Stimulated activated naive B cell treated with anti-CD40 and anti-IgM and Interleukin-4, amounts not matched to agents 10 μg/mL and 1 μg/mL and 100 μg/mL, for 72 hours (primary cell): ENCODE measurements around the gene PCNT.

Experiments
- ATAC-seq, 2 donors: fragments of 150-1000 bp; cut with Tn5 transposase; replicated peaks; 2 replicates each; pipeline ENCODE4 v1.10.0; 2021; ENCODE audit warnings: moderate library complexity in 1 of 2
- DNase-seq: peaks from one replicate; pipeline ENCODE4 v3.0.0; 2021
- H3K27ac Mint-ChIP-seq: one replicate; pipeline ENCODE4 v1.8.0; 2022; ENCODE audit warnings: mild to moderate bottlenecking, mixed read lengths
- H3K27me3 Mint-ChIP-seq, 2 donors: one replicate each; pipeline ENCODE4 v1.8.0; 2022; ENCODE audit warnings: mixed read lengths in 2 of 2
- H3K36me3 Mint-ChIP-seq, 2 donors: one replicate each; pipeline ENCODE4 v1.8.0; 2022; ENCODE audit warnings: mixed read lengths in 2 of 2, mild to moderate bottlenecking in 1 of 2
- H3K4me1 Mint-ChIP-seq, 2 donors: one replicate each; pipeline ENCODE4 v1.8.0; 2022; ENCODE audit warnings: mixed read lengths in 2 of 2, mild to moderate bottlenecking in 1 of 2
- H3K4me3 Mint-ChIP-seq, 2 donors: one replicate each; pipeline ENCODE4 v1.8.0; 2022; ENCODE audit warnings: mild to moderate bottlenecking in 2 of 2, mixed read lengths in 2 of 2, moderate library complexity in 1 of 2
- H3K9me3 Mint-ChIP-seq, 2 donors: one replicate each; pipeline ENCODE4 v1.8.0; 2022; ENCODE audit warnings: mixed read lengths in 2 of 2, mild to moderate bottlenecking in 1 of 2

PCNT gene

DNA sequence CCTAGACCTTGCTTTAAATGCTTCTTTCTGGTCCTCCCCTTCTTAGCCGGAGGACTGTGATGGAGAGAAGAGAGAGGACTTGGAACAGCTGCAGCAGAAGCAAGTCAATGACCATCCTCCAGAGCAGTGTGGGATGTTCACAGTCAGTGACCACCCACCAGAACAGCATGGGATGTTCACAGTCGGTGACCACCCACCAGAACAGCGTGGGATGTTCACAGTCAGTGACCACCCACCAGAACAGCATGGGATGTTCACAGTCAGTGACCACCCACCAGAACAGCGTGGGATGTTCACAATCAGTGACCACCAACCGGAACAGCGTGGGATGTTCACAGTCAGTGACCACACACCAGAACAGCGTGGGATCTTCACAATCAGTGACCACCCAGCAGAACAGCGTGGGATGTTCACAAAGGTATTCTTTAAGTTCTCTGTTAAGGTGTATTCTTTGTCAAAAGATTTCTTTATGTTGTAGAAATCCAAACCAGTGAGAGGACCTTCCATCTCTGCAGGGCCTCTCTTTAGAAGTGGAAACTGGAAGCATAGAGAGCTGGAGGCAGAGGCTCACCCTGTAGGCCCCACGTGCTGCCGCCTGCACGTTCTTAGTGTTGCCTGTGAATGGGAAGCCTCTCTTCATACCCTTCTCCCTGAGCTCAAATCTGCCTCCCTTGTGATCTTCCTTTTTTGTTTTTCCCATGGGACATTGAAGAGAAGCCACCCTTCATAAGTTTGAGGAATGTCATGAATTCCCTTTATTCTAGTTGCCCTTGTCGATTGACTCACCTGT, 10.6 kb downstream of the PCNT start:
- peaks cover 38 to 44% of the 10 kb centered on the region in 2 donors for H3K36me3 Mint-ChIP-seq
- no peak overlapping the region for H3K4me3 Mint-ChIP-seq
- DNase-seq (no peak), ATAC-seq (no peak)
- H3K27ac Mint-ChIP-seq = peak overlapping the region; percentile 72
- H3K9me3 Mint-ChIP-seq = no peaks in the 10 kb centered on the region
- peaks cover 0 to 2% of the 10 kb centered on the region in 2 donors for H3K4me1 Mint-ChIP-seq
- no peaks in the 10 kb centered on the region for H3K27me3 Mint-ChIP-seq

DNA sequence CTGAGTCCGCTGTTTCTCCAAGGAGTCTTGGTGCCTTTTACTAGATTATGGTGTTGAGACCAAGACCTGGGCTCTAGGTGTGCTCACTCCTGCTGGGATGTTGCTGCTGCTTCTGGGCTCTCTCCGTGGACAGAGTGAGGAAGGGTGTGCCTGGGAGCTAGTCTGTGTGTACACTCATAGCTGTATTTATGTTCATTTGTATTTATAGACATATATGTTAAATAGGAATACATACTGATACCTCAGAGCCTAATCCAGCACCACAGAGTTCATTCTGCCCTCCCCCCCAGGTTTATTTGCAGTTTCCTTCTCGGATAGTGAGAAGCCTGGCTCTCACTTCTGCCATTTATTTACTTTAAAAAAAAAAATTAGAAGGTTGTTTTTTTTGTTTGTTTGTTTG, 12.6 kb downstream of the PCNT start:
- peaks cover 46 to 52% of the 10 kb centered on the region in 2 donors for H3K36me3 Mint-ChIP-seq
- ATAC-seq = no peak

DNA sequence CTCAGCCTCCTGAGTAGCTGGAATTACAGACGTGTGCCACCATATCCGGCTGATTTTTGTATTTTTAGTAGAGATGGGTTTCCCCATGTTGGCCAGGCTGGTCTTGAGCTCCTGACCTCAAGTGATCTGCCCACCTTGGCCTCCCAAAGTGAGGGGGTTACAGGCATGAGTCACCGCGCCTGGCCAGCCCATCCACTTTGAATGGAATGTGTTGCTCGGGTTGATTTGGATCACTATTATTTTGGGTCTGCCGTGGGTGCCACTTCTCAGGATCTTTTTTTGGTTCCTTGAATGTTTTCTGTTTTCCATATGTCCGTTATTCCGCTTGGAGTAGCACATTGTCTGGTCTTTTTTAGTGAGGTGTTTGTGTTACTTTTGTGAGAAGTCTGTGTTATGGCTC, 17.0 kb downstream of the PCNT start:
- Mint-ChIP-seq H3K27ac (no peak overlapping the region), H3K4me1 (peaks cover 0 to 11% of the 10 kb centered on the region in 2 donors), H3K36me3 (peaks cover 57 to 61% of the 10 kb centered on the region in 2 donors), H3K4me3 (no peak overlapping the region), H3K9me3 (no peaks in the 10 kb centered on the region), H3K27me3 (no peaks in the 10 kb centered on the region)
- no peak for DNase-seq
- ATAC-seq = no peak

More for the DNA sequence above, 12.6 kb downstream of the PCNT start:
- H3K27me3 Mint-ChIP-seq = no peaks in the 10 kb centered on the region
- H3K27ac Mint-ChIP-seq = no peak overlapping the region
- H3K9me3 Mint-ChIP-seq = no peaks in the 10 kb centered on the region
- H3K4me1 Mint-ChIP-seq = peaks cover 0 to 2% of the 10 kb centered on the region in 2 donors
- no peak for DNase-seq
- H3K4me3 Mint-ChIP-seq = no peak overlapping the region

DNA sequence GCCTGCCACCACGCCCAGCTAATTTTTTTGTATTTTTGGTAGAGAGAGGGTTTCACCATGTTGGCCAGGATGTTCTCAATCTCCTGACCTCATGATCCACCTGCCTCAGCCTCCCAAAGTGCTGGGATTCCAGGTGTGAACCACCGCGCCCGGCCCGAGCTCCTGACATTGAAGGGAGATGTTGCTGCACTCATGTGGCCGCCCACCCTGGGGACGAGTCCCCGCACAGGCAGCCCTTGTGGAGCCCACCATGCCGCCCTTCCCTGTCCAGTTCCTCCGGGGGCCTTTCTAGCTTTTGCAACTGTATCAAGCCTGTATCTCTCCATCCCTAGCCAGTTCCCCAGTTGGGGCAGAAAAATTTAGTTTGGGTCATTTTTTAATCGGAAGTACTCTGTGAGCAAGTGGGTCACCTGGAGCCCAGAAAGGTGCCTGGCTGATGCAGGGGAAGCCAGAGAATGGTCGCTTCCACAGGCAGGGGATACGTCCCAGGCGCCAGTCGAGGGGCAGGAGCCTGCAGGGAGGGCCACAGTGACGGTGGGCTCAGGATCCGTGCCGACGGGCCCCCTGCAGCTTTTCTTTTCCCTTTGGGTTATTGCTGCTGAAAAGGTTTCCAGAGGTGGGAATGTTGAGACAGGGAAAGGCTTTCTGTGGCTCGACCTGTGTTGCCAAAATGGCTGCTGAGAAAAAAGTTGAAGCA, 20.4 kb downstream of the PCNT start:
- no peaks in the 10 kb centered on the region for H3K27me3 Mint-ChIP-seq
- H3K9me3 Mint-ChIP-seq = no peaks in the 10 kb centered on the region
- H3K27ac Mint-ChIP-seq = no peak overlapping the region
- ATAC-seq (no peak), DNase-seq (no peak)
- H3K4me1 Mint-ChIP-seq = peaks cover 0 to 11% of the 10 kb centered on the region in 2 donors
- peaks cover 47 to 63% of the 10 kb centered on the region in 2 donors for H3K36me3 Mint-ChIP-seq
- H3K4me3 Mint-ChIP-seq = no peak overlapping the region

DNA sequence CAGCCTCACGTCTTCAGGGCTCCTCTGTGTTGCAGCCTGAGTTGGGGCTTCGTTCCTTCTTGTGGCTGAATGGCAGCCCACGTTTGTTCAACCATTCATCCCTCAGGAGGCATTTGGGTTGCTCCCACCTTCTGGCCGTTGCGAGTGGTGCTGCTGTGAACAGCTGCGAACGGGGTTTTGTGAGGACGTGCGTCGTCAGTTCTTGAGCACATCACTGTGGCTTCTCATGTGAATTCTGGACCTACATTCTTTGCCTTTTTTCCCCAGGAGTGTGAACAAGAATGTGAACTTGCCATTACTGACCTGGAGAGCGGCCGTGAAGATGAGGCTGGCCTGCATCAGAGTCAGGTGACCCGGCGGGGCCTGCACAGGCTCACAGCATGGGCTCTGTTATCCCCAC, 21.9 kb downstream of the PCNT start:
- no peak overlapping the region for H3K4me3 Mint-ChIP-seq
- no peaks in the 10 kb centered on the region for H3K27me3 Mint-ChIP-seq
- H3K27ac Mint-ChIP-seq = no peak overlapping the region
- DNase-seq (no peak), ATAC-seq (no peak)
- peaks cover 44 to 63% of the 10 kb centered on the region in 2 donors for H3K36me3 Mint-ChIP-seq
- H3K9me3 Mint-ChIP-seq = no peaks in the 10 kb centered on the region
- peaks cover 0 to 11% of the 10 kb centered on the region in 2 donors for H3K4me1 Mint-ChIP-seq

DNA sequence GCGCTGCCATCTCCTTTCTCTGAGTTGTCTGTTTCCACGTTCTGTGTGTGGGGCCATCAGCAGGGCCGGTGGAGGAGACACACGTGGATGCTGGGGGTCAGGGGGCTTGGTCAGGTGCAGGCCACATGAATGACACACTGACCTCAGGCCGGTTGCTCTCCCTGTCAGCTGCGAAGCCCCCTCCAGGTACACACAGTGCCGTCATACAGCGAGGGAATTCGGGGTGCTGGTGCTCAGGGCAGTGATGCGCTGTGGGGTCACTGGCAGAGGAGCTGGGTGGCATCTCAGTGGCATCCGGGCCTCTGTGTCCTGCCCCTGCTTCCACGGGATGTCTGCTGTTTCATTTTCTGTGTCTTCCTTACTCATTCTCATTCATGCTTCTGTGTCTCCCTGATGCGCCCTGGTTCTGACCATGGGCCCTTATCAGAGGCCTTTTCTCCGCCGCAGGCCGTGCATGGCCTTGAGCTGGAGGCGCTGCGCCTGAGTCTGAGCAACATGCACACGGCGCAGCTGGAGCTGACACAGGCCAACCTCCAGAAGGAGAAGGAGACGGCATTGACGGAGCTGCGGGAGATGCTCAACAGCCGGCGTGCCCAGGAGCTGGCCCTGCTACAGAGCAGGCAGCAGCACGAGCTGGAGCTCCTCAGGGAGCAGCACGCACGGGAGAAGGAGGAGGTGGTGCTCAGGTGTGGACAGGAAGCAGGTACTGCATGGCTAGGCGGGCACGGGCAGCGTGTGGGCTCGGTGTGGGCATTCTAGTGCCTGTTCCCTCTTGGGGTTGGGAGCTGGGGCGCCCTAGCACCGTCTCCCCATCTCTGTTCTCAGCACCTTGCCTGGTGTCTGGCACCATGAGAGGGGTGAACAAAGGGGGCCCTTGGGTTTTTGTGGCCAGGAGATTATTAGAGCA, 22.6 kb downstream of the PCNT start:
- ATAC-seq (no peak), DNase-seq (no peak)
- H3K27me3 Mint-ChIP-seq = no peaks in the 10 kb centered on the region
- no peak overlapping the region for H3K27ac Mint-ChIP-seq
- H3K9me3 Mint-ChIP-seq = no peaks in the 10 kb centered on the region
- H3K4me3 Mint-ChIP-seq = no peak overlapping the region
- H3K36me3 Mint-ChIP-seq = peaks cover 51 to 64% of the 10 kb centered on the region in 2 donors
- peaks cover 0 to 11% of the 10 kb centered on the region in 2 donors for H3K4me1 Mint-ChIP-seq

DNA sequence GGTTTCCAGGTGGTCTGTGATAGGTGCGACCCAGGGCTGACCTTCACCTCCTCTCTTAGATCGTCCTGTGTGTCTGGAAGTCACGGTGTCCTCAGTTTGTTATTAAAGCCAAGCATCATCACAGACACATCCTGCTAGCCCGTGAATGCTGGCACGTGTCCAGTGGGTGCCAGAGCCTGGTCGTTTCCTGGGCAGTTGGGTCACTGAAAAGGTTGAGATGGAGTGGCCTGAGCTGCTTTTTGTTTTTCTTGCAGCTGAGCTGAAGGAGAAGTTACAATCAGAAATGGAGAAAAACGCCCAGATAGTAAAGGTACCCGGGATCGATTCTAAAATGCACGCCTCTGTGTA, 23.2 kb downstream of the PCNT start:
- H3K9me3 Mint-ChIP-seq = no peaks in the 10 kb centered on the region
- H3K27ac Mint-ChIP-seq = no peak overlapping the region
- H3K36me3 Mint-ChIP-seq = peaks cover 51 to 66% of the 10 kb centered on the region in 2 donors

DNA sequence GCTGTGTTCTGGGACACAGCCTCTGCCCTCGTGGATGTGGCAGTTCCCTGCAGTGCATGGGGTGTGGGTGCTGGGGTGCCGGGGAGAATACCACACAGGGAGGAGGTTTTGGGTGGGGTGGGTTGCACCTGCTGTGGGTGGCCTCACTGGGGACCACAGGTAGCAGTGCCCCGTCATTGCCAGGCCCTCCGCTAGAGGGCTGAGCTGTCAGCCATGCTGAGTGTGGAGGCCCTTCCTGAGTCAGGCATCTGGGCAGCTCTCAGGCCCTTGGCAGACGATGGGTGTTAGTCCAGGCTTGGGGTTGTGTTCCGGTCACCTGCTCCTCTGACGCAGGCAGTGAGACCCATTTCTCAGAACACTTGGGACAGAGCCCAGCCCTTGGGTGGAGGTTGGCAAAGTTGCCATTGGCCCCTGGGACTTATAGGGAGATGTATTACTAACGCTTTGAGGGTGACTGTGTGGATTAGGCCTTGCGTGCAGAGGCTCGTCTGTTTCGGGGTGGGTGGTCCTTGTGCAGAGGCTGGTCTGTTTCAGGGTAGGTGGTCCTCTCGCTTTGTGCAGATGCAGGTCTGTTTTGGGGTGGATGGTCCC, 23.9 kb downstream of the PCNT start:
- Mint-ChIP-seq H3K27ac (no peak overlapping the region), H3K9me3 (no peaks in the 10 kb centered on the region), H3K36me3 (peaks cover 47 to 65% of the 10 kb centered on the region in 2 donors), H3K4me1 (peaks cover 0 to 11% of the 10 kb centered on the region in 2 donors), H3K4me3 (no peak overlapping the region), H3K27me3 (no peaks in the 10 kb centered on the region)
- DNase-seq (no peak), ATAC-seq (no peak)

More for the DNA sequence above, 23.2 kb downstream of the PCNT start:
- DNase-seq (no peak), ATAC-seq (no peak)
- Mint-ChIP-seq H3K4me1 (peaks cover 0 to 11% of the 10 kb centered on the region in 2 donors), H3K4me3 (no peak overlapping the region), H3K27me3 (no peaks in the 10 kb centered on the region)

DNA sequence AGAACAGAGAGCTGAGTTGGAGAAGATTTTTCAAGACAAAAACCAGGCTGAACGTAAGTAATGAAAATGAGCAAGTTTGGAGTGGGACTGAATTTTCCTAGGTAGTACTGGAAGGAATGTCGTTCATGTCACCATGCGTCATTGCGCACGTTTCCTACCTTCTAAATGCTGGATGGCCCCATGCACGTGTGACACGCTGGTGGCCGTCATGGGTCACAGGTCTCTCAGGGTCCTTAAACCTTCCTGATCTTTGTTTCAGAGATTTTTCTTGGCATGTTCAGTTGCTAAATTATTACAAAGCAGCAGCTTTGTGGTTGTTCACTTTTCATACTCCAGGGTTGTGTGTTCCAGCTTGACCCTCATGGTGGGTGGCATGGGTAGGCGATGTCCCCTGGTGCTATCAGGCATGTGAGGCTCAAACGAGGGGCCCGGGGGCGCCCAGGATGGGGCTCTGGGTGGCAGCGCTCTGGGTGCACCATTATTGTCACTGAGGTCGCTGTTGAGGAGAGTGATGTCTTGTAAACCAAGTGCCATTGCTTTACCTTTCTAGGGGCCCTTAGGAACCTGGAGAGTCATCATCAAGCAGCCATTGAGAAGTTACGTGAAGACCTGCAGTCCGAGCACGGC, 25.3 kb downstream of the PCNT start:
- no peaks in the 10 kb centered on the region for H3K27me3 Mint-ChIP-seq
- ATAC-seq = no peak
- no peak overlapping the region for H3K4me3 Mint-ChIP-seq
- H3K4me1 Mint-ChIP-seq = peaks cover 0 to 1% of the 10 kb centered on the region in 2 donors
- peaks cover 46 to 67% of the 10 kb centered on the region in 2 donors for H3K36me3 Mint-ChIP-seq
- H3K9me3 Mint-ChIP-seq = no peaks in the 10 kb centered on the region
- DNase-seq = no peak
- H3K27ac Mint-ChIP-seq = no peak overlapping the region

DNA sequence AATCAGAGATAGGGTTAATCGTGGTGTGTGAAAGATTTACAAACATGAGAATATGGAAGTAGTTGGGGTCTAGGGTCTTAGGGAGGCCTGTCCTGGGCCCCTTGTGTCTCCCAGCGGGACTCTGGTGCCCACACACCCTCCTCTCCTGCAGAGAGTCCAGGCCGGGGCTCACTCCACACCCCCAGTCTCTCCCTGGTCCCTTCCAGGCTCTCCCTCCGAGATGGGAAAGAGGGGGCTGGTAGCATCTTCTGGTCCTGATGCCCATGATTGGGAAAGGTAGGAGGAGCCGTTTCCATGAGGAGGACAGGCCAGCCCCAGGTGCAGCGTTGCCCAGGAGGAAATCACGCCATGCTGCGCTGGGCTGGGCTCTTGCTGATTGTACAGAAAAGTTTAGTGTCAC, 26.6 kb downstream of the PCNT start:
- no peak for ATAC-seq
- no peak for DNase-seq
- Mint-ChIP-seq H3K27ac (no peak overlapping the region), H3K27me3 (no peaks in the 10 kb centered on the region), H3K4me1 (no peaks in the 10 kb centered on the region), H3K4me3 (no peak overlapping the region), H3K36me3 (peaks cover 51 to 70% of the 10 kb centered on the region in 2 donors), H3K9me3 (no peaks in the 10 kb centered on the region)

DNA sequence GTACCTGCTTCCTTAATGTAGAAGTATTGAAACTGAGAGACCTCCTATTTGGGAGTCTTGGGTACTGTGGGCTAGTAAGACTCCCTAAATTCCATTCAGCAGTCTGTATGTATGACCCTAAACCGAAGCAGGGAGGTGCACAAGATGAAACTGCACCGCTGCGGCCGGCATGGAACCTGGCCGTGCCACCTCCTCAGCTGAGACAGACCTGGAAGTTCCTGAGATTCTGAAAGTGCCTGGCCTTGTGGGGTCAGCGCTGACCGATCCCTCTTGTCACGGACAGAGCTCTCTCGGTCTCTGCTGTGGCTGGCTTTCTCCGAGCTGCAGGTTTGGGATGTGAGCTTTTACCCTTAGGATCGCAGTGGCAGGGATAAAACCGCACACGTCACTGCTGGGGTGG, 27.0 kb downstream of the PCNT start:
- H3K36me3 Mint-ChIP-seq = peaks cover 51 to 69% of the 10 kb centered on the region in 2 donors
- no peaks in the 10 kb centered on the region for H3K9me3 Mint-ChIP-seq
- H3K27me3 Mint-ChIP-seq = no peaks in the 10 kb centered on the region
- no peaks in the 10 kb centered on the region for H3K4me1 Mint-ChIP-seq
- no peak overlapping the region for H3K27ac Mint-ChIP-seq
- no peak overlapping the region for H3K4me3 Mint-ChIP-seq
- DNase-seq = no peak
- no peak for ATAC-seq

DNA sequence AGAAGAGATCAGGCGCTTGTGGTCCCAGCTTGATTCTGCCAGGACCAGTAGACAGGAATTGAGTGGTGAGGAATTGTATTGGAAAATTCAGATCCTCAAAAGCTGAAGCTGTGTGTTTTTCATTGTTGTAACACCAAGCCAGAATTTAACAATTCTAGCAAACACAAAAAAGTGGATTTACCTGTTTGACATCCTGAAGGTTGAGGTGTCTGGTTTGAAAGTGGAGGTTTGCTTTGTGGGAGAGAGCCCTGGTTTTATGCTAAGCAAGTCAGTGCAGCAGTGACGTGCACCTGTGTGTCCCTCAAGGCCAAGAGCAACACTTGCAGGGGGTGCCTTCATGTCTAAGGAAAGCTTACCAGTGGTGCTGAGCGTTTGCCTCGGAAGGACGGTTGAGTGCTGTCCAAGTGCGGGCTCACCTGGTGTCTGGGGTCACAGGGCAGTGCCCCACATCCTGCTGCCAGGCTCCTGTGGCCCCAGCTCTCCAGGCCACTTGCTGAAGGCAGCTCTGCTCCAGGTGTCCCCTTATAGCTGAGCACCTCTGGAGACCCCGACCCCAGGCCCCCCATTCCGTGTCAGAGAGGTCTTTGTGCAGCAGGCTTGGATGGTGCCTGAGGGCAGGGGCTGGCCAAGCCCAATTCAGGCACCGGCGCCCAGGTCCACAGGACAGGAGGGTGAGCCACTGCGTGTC, 27.7 kb downstream of the PCNT start:
- H3K9me3 Mint-ChIP-seq = no peaks in the 10 kb centered on the region
- H3K36me3 Mint-ChIP-seq = peaks cover 49 to 67% of the 10 kb centered on the region in 2 donors
- no peak overlapping the region for H3K4me3 Mint-ChIP-seq
- H3K27ac Mint-ChIP-seq = no peak overlapping the region
- ATAC-seq = no peak
- no peaks in the 10 kb centered on the region for H3K27me3 Mint-ChIP-seq
- no peaks in the 10 kb centered on the region for H3K4me1 Mint-ChIP-seq
- no peak for DNase-seq

DNA sequence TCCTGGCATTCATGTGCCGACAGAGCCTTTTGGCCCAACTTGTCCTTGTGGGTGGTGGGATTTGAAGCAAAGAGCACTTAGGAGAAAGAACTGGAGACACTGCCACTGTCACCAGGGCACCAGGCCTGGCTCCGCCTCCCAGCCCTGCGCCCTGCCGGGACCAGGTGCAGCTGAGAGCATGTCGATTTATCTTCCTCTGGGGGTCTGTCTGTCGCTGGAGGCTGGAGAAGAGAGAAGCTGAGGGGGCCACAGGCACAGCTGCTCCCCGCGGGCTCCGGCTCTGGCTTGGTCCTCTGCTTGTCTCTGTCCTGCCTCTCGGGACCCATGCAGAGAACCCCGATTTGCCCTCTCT, 28.2 kb downstream of the PCNT start:
- Mint-ChIP-seq H3K9me3 (no peaks in the 10 kb centered on the region), H3K36me3 (peaks cover 45 to 67% of the 10 kb centered on the region in 2 donors), H3K27me3 (no peaks in the 10 kb centered on the region), H3K4me1 (no peaks in the 10 kb centered on the region), H3K4me3 (no peak overlapping the region), H3K27ac (no peak overlapping the region)
- DNase-seq (no peak), ATAC-seq (no peak)
